Inflammatory macrophage treated with lipopolysaccharide for 1 hour (primary cell): Measurements from ENCODE around the gene STARD5.
"Not testable (repeated sequence)": the region's sequence is repeated elsewhere in the genome, so short reads cannot be mapped to it uniquely, and the experiment has no call there.

ENCODE experiments used
- DNase-seq, 2 donors: peaks; one replicate each; pipeline ENCODE4 v3.0.0-alpha.2; 2020 to 2022

STARD5 gene, protein sequence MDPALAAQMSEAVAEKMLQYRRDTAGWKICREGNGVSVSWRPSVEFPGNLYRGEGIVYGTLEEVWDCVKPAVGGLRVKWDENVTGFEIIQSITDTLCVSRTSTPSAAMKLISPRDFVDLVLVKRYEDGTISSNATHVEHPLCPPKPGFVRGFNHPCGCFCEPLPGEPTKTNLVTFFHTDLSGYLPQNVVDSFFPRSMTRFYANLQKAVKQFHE

DNA sequence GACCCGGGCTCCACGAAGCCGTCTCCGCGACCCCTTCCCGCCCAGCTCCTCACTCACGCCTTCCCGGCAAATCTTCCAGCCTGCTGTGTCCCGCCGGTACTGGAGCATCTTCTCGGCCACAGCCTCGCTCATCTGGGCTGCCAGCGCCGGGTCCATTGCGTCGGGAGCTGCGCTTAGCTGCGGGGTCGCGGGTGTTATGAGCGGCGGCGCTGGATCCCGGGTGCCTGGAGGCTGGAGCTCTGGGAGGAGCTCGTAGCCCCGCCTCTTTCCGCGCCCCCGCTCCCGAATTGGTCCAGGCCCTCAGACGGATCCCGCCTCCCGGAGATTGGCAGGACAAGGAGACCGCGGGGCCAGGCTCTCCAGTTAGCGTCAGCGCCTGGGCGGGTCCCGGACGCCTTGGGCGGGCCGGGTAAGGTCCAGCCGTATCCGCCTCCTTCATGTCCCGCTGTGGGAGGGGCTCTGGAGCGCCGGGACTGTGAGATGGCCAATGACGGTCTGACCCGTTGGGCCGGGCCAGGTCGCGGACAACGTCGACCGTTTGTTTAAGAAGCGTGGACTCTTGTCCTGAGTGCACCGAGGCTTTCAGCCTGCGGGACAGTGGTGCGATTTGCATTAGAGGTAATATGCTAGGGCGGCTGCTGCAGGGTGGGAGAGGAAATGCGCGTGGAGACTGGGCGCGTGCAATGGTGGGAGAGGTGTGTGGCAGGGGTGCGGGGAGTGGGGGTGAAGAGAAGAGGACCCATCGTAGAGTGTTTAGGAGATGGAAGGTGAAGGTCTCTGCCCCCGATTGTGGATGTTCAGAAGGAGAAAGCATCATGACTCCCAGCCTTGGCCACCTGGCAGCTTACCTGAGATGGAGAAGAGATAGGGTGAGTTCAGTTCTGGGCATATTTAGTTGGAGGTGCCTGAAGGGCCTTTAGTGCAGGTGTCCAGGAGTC lies at the start of gene STARD5:
TSS of gene STARD5 (minus strand) at position 198 of the 938 bp plus-strand sequence. CDS start at position 156, 42 bp downstream.
- peak; percentile 98 to 99 for DNase-seq

DNA sequence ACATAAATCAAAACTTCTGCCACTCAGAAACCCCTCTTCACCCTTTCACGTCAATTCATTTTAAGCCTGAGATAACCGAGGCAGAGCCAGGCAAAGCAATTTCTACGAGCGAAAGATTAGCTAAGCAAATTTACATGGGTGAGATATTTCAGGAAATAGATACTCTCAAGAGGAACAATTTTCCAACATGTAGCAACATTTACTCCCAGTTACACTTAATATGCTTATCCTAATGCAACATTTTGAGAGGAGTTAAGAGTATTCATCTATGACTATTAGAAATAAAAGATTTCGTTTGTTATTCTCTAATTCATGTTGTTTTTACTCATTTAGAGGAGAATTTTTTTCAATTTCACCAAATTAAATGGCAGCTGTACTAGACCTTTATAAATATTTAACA lies 49.2 kb upstream of the STARD5 start:
- DNase-seq = peak; percentile 25 to 51

DNA sequence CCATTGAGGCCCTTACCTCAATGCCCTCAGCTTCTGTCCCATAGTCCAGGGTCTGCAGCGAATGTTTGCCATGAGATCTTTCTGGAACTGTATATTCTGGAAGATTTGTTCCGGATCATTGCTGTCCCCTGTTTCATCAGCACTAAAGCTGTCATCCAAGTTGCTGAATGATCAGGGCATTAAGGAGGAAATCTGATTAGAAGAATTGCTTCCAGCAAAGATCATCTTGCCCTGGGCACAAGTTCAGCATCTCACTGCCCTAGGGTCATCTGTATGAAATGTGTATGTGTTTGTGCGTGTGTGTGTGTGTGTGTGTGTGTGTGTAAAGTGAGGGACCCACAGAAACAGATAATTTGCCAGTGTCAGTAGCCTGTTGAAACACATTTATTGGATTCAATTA lies 48.6 kb upstream of the STARD5 start:
- no peak for DNase-seq

DNA sequence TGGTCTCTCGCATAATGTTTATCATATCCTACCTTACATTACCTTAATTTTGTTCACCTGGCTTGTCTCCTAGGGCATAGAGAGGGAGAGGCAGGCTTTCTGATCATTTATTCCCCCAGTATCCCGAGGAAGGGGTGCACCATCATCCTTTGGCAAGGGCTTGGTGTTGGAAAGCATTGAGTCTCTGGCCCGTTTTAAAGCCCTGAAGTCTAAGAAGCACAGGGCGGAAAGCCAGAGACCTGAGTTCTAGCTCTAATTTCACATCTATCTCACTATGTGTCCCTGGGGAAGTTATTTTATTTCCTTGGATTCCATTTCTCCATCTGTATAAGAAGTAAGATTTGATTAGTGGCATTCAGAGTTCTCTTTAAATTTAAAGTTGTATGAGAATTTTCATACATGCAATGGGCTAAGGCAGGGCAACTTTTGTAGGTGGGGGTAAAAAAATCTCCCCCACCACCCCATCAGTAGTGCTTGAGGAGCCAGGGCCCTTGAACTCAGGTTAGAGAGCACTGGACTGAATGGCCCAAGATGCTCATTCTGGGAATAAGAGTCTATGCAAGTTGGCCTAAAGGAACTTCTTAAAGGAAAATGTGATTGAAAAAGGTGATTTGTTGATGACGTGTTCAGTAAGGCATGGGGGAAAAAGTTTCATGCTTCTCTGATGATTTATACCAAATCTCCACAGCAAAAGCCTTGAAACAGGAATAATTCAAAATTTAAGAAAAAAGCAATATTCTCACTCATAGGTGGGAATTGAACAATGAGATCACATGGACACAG lies 40.0 kb upstream of the STARD5 start:
- no peak for DNase-seq

DNA sequence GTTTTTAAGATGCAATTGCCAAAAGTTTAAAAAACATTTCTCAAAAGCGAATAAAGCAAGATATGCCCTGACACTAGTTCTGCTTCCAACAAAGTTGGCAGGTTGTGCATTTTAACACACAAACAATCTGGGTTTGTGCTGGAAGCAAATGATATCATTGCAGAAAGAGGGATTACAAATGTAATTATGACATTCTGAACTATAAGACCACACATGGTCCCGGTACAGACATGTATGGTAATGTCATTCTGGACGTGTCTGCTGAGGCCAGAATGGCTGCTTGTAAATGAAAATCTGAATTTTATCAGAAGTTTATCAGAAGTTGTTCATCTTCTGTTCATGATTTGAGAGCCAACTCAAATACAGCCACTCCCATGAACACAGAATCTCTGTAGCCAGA lies 39.3 kb upstream of the STARD5 start:
- DNase-seq = no peak

DNA sequence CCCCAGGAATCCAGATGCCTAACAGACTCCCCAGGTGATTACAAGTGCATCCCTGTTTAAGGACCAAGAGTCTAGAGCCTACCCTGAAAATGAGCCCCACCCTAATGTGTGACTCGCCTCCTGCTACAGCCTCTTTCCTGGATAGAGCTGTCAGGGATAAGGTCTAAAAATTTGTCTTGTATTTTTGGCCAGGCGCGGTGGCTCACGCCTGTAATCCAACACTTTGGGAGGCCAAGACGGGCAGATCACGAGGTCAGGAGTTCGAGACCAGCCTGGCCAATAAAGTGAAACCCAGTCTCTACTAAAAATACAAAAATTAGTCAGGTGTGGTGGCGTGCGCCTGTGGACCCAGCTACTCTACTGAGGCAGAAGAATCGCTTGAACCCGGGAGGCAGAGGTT lies 38.8 kb upstream of the STARD5 start:
- DNase-seq = no peak

DNA sequence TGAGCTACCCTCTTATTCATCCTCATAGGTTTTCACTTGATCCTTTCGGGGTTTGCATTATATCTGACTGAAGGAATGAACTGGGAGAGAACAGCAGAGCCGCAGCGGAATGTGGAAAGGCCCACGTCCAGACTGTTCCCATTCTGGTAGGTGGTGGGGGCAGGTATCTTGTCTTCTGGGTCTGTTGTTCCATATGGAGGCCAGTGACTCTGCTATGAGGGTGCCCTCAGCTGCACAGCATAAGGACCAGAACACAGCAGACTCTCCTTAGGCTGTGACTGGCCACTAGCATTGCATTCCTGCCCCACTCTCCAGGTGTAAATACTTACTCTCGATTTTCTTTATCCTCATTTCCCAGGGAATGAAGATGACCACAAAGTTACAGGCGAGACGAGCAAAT lies 38.0 kb upstream of the STARD5 start:
- no peak for DNase-seq

DNA sequence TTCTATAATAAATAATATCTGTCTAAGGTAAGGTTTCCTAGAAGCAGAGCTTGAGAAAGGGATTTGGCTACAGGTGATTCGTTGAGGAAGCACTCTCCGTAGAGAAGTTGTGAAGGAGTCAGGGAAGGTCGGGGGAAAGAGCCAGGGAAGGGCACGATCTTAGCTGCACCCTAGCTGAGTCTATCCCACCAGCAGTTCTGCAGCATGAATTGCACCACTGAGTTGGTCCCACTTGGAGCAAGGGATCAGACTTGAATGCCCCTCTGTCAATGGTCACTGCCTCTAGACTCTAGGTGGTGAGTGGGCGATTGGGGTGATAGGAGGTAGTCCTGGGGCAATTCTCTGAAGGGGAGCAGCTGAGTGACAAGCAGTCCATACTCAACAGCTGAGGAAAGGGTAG lies 36.5 kb upstream of the STARD5 start:
- no peak for DNase-seq

DNA sequence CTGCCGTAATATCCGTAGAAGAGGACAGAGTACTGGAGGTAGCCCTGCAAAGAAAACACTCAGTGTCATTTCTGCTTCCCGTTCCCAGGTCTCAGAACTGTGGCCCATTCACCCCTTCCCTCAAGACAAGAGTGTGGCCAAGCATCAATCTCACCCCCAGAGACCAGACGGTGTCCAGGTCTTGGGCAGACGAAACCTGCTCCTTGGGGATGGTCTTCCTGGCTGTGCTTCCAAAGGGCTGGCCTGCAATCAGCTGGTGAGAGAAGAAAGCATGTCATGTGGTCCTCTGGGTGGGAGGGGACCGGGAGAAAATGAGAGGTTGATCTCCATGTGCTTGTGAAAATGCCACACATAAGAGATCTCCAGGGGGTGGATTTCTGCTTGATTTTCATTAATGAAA lies 34.3 kb upstream of the STARD5 start:
- no peak for DNase-seq

DNA sequence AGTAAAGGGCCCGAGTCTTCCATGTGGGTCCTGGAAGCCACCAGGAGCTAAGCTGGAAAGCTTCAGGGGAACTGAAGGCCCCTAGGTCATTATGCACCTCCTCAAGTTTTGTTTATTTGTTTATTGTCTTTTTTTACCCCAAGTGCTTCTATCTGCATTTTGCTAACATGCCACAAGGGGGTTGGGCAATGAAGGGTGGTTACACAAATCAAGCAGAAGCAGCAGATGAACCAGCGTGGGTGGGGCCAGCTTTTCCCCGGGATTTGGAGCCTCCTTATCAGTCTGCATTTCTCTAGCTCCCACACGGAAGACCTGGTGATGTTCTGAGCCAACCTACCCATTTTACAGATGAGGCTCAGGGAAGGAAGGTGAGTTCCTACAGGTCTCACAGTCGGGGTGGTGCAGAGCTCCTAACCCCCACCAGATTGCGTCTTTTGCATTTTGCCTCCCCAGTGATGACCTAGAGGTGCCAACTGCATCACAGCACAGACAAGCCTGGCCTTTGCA lies 33.3 kb upstream of the STARD5 start:
- peak in 1 of 2 donors; percentile 18 for DNase-seq

DNA sequence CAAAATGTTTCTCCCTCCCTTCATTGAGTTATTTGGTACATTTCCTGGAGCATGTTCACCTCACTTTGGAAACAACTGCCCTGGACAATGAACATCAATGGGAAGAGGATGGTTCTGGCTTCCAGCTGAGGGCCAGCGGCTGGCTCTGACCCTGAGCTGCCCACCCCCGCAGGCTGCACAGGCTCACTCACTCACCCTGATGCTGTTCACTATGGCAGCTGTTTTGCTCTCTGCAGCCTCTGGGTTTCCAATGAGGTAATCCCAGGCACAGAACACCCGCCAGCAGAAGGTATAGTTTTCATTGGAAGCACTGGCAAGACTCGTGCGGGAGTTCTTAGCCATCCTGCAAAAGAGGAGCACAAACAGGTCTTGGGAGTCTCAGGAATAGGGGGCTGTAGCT lies 32.3 kb upstream of the STARD5 start:
- no peak for DNase-seq

DNA sequence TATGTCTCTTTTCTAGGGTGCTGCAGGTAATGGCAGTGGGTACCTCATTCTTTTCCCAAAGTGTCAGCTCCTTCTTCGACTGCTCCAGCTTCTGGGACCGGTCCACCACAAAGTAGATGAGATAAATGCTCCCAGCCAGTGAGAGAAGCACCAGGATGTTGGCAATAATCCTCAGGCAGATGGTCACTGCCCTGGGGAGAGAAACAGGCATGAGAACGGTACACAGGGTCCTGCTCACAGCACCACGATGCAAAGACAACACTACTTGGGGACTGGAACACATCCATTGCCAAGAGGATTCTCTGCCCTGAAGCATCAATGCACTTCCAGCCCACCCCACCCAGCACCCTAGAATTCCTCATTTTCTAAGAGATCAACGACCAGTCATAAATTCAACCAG lies 27.7 kb upstream of the STARD5 start:
- DNase-seq = no peak

DNA sequence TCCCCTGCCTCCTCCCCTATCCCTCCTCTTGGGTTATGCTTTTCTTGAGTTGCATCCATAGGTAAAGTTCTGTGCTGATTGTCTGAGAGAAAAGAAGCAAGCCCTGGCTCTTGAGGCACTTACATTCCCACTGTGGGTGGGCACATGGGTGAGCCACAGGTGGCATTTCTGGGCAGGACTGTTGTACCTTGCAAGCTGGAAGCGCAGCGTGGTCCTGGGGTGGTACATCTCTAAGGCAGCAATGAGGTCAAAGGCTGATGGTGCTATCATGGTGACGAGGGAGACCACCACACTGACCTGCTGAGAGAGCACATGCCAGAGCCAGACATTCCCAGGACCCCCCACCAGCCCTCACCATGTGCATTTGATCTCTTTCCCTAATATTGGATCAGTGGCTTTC lies 25.3 kb upstream of the STARD5 start:
- DNase-seq = no peak

DNA sequence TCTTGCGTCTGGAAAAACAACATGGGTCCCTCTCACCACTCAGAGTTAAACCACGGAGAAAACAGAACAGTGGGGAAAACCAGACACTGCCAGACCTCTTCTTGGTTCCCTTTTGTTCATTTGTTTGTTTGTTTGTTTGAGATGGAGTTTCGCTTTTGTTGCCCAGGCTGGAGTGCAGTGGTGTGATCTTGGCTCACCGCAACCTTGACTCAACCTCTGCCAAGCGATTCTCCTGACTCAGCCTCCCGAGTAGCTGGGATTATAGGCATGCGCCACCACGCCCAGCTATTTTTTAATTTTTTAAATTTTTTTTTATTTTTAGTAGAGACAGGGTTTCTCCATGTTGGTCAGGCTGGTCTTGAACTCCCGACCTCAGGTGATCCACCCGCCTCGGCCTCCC lies 24.8 kb upstream of the STARD5 start:
- not testable (repeated sequence) for DNase-seq

DNA sequence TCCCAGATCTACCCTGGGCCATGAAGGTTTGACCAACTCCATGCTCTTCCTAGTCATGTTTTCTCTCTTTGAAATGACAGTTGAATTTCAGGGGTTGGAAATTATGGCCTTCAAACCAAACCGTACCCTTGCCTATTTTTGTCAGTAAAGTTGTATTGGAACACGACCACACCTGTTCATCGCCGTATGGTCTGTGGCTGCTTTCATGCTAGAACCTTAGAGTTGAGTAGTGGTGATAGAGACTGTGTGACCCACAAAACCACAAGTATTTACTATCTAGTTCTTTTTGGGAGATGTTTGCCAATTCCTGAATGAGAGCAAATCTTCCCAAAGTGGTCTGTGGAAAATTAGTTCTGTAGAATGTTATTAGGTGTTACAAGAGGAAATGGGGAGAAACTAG lies 24.0 kb upstream of the STARD5 start:
- no peak for DNase-seq

DNA sequence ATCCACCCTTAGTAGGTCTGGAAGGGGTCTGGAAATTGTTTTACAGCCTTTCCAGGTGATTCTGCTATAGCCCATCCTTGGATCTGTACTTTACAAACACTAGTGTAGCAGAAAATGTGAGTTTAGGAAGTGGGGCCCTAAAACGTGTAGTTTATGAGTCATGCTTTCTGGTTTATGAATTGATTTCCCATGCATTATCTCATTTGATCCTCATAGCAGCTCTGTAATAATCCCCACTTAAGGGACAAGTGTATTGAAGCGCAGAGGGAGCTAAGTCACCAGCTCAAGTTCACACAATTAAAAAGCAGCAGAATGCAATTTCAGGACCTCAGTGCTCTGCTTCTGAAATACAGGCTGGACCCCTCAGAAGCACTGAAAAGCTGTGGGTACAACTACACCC lies 22.7 kb upstream of the STARD5 start:
- no peak for DNase-seq

DNA sequence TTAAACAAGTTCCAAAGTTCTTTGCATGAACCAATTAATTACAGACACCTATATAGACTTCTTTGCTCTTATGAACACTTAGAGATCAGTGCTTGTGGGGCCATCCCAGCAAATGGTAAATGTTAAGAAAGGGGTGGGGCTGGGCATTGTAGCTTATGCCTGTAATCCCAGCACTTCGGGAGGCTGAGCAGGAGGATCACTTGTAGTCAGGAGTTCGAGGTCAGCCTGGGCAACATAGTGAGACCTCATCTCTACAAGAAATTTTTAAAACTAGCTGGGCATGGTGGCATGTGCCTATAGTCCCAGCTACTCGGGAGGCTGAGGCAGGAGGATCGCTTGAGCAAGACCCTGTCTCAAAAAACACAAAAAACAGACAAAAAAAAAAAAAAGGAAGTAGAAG lies 19.4 kb upstream of the STARD5 start:
- DNase-seq = no peak

DNA sequence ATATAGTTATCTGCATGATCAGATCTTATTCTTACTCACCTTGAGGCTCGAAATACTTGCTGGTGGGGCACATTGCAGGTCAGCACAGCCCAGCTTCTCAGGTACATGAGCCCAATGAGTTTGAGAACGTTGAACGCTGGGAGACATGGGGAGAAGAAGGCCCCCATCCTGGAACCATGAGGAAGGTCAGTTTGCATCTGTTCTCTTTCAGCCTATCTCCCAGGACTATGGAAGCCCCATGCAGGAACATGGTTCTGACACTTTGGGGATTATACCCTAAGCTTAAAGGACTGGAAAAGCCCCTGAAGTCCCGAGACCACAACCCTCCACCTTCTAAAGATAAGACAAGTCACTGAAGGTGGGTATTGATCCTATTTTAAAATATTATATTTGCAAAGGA lies 17.4 kb upstream of the STARD5 start:
- no peak for DNase-seq

DNA sequence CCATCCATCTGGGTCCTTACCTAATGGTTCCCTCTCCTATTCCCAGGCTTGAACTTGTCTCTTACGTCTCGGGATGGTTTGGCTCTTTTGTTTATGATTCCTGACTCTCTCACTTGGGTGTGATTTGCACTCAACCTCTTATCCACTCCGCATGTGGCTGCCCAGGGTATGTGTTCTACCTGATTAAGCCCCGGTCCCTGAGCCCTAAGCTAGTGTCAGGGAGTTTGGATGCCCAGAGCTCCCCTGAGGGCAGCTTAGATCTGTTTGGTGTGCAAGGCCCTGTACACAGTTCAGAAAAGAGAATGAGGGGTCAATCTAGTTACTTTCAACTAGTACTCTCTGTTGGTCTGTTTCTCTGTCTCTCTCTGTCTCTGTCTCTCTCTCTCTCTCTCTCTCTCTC lies 15.9 kb upstream of the STARD5 start:
- no peak for DNase-seq

DNA sequence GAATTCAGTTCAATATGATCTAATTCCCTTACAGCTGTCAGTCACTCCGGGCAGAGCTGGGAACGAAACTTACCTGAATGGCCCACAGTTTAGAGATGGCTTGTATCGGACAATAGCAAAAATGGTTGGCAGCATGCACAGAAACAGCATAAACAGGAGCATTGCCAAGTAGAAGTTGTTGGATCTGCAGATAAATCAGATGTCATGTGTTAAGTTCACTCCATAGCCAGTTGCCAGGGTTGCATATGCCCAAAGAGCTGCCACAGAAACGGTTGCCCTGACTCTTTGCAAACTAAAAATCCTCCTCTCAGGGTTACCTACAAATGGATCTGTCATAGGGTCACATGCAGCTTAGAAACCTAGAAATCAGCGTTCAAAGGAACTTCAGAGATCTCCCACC lies 15.4 kb upstream of the STARD5 start:
- no peak for DNase-seq

DNA sequence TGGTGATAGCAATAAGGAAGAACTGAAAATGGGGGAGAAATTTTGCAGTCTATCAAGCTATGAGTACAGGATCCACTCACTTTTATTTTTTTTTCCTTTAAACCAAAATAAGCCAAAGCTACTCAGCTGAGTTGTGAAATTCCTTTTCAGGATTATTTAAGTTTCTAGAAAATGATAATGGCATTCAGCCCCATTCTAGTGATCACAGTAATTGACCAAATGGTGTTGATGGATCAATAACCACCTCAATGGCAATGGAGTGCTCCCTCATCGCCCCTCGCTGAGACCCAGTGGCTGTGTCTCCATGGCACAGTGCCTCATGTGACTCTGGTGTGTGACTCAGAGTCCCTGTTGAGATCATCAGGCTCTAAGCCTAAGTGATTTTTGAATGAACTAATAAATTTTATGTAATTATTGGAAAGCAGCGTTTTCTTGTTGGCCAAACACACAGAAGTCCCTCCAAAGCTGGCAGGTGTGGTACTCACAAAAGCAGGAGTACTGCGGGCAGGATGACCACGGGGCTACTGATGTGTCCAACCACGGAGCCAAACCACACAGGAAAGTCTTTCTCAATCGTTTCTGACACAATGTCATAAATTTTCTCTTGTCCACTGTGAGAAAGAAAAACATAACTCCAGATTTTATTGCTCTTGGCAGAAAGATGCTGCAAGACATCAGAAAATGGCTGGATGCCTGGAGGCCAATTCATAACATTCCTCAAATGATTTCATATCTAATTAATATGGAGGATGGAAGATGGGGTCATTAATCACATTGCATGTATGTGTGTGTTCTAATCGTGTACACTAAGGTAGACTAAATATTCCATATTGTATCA lies 14.4 kb upstream of the STARD5 start:
- peak; percentile 48 to 57 for DNase-seq

DNA sequence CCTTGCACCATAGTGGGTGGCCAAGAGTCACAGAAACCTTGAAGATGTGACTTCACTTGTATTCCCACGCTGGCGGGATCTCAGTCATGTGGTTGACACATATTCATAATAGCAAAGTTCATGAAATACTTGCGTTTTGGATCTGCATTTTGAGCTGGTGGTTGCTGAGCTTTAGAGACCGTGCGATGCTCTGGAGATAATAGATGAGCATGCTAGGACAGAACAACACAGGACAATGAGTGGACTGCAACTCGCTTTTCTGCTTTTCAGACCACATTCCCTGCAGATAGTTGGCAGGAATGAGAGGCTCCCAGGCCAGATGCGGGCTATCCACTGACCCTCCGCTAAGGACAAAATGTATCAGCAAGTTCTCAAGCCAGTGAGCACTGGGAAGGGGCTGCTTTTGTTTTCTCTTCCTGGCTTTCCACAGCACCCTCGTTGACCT lies 13.8 kb upstream of the STARD5 start:
- no peak for DNase-seq
